H7 (cell line): ENCODE results near the gene FAM209A. TPM values are rescaled to one million over a fixed set of nuclear protein-coding genes. Genes with fewer than 3 reads are reported as not detected.
A peak's percentile ranks its signal among the peaks of the same experiment; 100 is the strongest.
"Not testable (repeated sequence)": the region's sequence is repeated elsewhere in the genome, so short reads cannot be mapped to it uniquely, and the experiment has no call there.

ENCODE experiments used
- DNase-seq: peaks from one replicate; pipeline ENCODE4 v3.0.0; 2012
- H3K27me3 ChIP-seq: 2 replicates; pipeline ENCODE4 v1.6.0; 2011; ENCODE audit warnings: mild to moderate bottlenecking, low read length; ENCODE audit not compliant: control insufficient read depth, insufficient read depth
- H3K36me3 ChIP-seq: replicated peaks from 2 replicates; pipeline ENCODE4 v1.5.1; 2011; ENCODE audit warnings: low read length; ENCODE audit not compliant: control insufficient read depth, insufficient read depth
- H3K4me3 ChIP-seq: 2 replicates; pipeline ENCODE4 v1.5.1; 2011; ENCODE audit warnings: low read depth, mild to moderate bottlenecking, control low read depth, low read length, moderate library complexity; ENCODE audit not compliant: insufficient read depth
- total RNA-seq: library from RNA; depleted of rRNA; stranded (reverse); fragments of >200 nt; shearing (Covaris generic); gene quantifications from 2 replicates; pipeline ENCODE4 v1.2.3, GENCODE V29; 2014; rRNA removed

Gene FAM209A, protein sequence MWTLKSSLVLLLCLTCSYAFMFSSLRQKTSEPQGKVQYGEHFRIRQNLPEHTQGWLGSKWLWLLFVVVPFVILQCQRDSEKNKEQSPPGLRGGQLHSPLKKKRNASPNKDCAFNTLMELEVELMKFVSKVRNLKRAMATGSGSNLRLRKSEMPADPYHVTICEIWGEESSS
- 0.45 TPM in 1 of 2 replicates, not detected in the other for total RNA-seq

DNA sequence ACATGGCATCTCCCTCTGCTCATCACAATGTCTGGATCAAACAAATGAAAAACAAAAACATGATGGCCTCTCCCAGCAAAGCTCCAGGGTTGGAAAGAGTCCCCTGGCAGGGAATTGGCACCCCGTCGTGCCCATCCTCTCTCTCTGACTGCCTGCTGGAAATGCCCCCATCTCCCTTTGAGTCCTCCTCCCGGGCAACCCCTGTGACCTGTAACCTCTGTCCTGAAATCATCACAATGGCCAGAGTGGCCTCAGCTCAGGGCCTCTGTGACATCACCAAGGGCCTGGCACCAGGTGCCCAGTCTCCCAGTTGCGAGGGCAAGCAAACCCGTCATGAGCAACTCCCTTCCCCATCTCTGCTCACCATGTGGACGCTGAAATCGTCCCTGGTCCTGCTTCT lies at the start of gene FAM209A:
FAM209A (plus strand) TSS at position 301 of the 400 bp plus-strand sequence; CDS start at position 366, 65 bp downstream.
- H3K27me3 ChIP-seq, H3K4me3 ChIP-seq, DNase-seq, H3K36me3 ChIP-seq: not testable (repeated sequence)

DNA sequence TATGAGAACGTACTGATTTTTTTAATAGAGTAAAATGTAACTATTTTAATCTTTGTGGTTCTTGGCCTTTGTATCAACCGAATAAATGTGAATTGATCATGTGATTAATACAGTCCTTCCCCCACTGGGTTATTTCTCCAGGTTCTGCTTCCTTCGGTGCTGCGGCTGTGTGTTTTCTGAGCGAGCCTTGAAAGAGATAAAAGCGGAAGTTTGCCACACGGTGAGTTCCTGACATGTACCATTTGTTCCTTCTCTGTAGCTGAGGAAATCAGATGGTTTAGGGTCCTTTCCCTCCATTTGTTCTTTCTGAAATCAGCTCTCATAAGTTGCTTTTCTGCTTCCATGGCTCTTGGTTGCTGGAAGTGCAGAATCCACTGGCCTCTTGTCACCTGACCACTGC lies 40.6 kb upstream of the FAM209A start:
- Histone ChIP-seq H3K36me3 (peaks cover 10% of the 10 kb centered on the region), H3K4me3 (no peak overlapping the region), H3K27me3 (no peaks in the 10 kb centered on the region)
- no peak for DNase-seq

DNA sequence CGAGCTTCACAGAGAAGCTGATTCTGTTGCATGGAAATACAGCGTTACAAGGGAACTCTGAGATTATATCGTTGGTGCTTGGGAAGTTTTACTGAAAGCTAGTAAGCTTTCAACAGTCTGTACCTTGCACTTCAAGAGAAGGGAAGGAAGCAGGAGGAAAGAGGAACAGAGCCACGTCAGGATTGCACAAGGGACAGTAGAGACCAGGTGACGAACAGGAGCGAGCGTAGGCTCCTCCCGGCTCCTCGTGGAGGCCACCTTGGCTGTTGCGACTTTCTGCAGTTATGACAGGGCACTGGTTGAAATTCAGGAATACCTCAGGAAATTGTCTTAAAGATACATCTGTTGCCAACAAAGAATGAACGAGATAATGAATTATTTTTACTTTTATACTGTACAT lies 37.3 kb upstream of the FAM209A start:
- Histone ChIP-seq H3K27me3 (no peaks in the 10 kb centered on the region), H3K36me3 (peaks cover 9% of the 10 kb centered on the region), H3K4me3 (no peak overlapping the region)
- no peak for DNase-seq

DNA sequence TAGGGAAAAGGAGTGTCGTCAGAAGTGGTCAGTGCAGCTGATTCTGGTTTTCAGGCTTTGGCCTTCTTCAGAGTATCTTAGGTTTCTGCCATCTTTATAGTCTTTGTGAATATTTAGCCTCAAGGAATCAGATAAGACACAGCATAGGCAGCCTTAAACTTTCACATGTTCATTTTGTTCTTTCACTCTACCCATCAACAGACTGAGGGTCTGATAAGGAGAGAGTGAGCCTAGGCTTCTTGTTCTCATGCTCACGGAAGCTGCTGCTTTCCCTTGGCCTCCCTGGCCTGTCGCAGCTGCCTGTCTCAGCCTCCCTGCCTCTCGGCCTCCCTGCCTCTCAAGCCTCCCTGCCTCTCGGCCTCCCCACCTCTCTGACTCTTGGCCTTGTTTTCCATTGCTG lies 36.0 kb upstream of the FAM209A start:
- Histone ChIP-seq H3K4me3 (no peak overlapping the region), H3K36me3 (peaks cover 9% of the 10 kb centered on the region), H3K27me3 (no peaks in the 10 kb centered on the region)
- no peak for DNase-seq

DNA sequence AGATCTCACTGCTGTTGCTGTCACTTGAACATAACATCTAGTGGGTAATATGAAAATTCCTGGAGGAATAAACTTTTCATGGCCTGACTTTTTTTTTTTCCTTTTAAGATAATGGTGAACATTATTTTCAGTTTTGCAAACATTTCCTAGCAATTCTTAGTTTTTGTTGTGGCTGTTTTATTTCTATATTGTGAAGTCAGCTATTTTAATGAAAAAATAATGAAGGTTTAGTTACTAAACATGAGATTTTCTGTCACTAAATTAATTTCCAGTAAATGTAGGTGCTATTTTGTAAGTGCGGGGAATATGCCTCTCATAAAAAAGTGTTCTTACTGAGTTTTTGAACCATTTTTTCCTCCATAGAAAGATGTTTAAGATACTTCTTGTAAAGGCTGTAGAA lies 23.4 kb upstream of the FAM209A start:
- Histone ChIP-seq H3K27me3 (no peaks in the 10 kb centered on the region), H3K4me3 (no peak overlapping the region), H3K36me3 (no peaks in the 10 kb centered on the region)
- no peak for DNase-seq

DNA sequence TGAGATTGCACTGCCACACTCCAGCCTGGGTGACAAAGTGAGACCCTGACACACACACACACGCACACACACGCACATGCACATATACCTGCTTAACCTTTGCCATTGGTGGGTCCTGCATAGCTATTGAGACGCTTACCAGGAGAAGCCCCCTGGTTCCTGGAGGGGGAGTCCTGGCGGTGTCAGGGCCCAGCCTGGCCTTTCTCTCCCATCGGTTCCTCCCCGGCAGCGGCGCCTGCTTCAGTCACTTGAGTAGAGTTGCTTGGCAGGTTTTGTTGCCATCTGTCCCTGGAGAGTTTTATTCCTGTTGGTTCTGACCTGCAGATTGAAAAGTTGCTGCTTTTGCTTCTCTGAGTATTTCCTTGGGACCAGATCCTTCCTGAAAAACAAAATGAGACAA lies 20.6 kb upstream of the FAM209A start:
- DNase-seq: peak; percentile 43
- Histone ChIP-seq H3K4me3 (no peak overlapping the region), H3K36me3 (no peaks in the 10 kb centered on the region), H3K27me3 (no peaks in the 10 kb centered on the region)

DNA sequence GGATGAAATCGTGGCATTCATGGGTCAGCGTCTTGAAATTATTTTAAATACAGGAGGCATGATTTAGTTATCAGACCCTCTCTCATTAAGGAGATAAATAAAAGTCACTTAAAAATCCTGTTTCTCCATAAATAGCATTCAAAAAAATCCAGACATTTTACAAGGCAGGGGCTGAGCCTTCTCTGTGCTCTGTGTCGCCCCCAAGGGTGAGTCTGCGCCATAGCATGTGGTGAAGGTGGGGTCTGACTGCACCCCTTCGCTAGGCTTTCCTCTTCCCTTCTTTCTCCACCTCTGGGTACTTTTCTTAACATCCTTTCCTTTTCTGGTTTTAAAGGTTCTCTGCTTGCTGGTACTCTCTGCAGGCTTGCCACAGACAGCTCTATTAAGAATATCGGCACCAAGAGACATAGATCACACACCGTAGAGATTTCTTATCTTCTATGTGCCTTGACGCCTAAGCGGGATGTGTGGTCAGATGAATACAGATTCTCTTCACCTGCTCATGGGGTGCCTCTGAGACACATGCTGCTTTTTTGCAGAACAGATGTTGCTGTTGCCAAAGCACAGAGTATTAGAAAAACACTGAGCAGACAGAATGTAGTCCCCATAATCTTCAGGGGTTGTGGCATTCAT lies 20.1 kb upstream of the FAM209A start:
- DNase-seq: peak; percentile 80
- Histone ChIP-seq H3K27me3 (no peaks in the 10 kb centered on the region), H3K36me3 (no peaks in the 10 kb centered on the region), H3K4me3 (no peak overlapping the region)

DNA sequence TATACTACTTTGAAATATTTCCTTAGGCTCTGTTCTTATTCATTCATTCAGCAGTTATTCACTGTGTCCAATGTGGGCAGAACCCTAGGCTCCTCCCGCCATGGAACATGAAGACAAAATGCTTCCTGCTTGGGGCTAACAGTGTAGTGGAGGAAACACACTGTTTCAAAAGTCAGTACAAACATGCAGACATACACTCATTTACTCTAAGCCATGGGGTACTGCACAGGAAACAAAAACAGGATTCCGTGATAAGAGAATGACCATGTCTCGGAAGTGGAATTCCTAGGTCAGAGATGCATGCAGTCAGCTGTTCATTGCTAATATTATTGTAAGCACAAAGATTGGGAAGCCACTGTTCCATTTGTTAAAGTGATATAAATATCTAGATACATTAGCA lies 18.4 kb upstream of the FAM209A start:
- Histone ChIP-seq H3K36me3 (no peaks in the 10 kb centered on the region), H3K27me3 (no peaks in the 10 kb centered on the region), H3K4me3 (no peak overlapping the region)
- DNase-seq: no peak

DNA sequence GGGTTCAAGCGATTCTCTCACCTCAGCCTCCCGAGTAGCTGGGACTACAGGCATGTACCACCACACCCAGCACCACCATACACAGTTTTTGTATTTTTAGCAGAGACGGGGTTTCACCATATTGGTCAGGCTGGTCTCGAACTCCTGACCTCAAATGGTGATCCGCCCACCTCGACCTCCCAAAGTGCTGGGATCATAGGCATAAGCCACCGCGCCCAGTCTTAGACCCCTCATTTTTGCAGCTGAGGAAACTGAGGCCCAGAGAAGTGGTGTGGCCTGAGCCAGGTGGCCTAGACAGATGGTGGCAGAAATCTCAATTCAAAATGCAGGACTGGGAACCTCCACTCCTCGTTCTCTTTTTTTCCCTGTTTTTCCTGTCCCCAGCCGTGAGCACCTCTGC lies 12.6 kb upstream of the FAM209A start:
- Histone ChIP-seq H3K36me3 (no peaks in the 10 kb centered on the region; the same call in 1 of the 2 replicates), H3K4me3 (no peak overlapping the region), H3K27me3 (no peaks in the 10 kb centered on the region)
- DNase-seq: no peak

DNA sequence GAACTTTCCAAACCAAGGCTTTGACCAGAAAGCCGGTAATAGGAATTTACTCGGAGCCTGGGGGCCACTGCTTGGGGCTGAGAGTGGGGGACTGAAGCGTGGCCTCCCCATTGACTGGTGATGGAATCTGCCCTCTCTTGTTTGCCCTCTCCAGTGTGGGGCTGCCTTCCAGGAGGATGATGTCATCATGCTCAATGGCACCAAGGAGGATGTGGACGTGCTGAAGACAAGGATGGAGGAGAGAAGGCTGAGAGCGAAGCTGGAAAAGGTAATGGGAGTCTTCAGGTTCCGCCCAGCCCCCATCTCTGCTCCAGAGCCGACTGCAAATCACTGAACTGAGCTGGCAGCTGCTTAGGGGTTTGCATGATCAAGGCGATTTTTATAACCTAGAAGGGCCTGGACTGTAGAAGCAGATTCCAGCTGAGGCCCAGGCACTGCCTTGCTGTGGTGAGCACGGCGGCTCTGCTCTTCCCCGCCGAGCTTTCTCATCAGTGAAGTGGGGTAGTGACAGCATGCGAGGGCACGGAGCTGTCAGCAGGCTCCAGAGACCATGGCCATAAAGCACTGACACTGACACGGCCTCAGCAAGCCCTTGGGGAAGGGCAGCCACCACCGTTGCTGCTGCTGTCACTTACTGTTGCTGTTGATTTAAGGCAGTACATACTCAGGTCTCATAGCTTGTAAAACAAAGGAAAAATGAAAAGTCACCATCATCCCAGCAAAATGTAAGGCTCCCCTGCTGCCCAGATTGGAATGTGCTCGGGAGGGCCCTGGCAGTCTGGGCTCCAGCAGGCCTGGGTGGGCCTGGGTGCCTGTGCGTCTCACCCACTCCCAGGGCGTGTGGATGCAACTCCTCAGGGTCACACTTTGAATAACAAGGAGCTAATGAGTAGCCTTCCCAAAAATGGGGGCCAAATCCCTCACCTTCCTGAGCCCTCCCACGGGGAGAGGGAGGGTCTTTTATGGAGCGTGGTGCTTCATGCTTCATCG lies 11.1 kb upstream of the FAM209A start:
- Histone ChIP-seq H3K4me3 (no peak overlapping the region), H3K36me3 (peaks cover 4% of the 10 kb centered on the region), H3K27me3 (no peaks in the 10 kb centered on the region)
- no peak for DNase-seq

DNA sequence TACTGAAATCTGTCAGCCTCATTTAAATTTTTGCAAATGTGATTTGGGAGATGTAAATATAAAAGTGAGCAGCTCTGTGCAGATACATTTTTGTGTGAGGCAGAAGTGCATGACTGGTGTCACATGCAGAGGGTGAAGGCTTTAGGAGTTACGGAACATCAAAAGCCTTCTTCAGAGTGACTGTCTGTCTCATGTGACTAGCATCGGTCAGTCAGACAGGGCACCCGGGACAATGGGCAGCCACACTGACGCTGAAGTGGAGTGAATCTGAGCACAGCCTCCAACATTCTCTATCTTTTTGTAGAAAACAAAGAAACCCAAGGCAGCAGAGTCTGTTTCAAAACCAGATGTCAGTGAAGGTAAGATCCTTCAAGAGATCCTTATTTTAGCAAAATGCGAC lies 7.9 kb upstream of the FAM209A start:
- H3K36me3 ChIP-seq: peaks cover 9% of the 10 kb centered on the region
- no peaks in the 10 kb centered on the region for H3K27me3 ChIP-seq
- DNase-seq: no peak
- H3K4me3 ChIP-seq: no peak overlapping the region

DNA sequence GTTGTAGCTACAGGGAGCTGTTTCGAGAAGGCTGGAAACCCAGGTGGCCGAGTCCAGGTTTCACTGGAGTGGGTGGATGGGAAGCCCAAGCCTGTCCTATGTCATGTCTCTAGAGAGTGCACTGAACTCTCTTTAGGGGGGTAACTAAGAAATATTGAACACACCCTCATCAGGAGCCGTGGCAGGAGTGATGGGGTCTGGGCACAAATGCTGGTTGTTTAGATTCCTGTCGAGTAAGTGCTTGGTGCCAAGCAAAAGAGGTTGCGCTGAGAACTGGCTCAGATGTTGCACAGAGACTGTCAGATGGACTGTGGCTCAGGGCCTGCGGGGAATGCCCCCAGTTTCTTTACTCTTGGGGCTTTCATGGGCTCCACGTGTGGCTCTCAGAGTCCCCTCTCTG lies 7.3 kb upstream of the FAM209A start:
- Histone ChIP-seq H3K27me3 (no peaks in the 10 kb centered on the region), H3K4me3 (no peak overlapping the region), H3K36me3 (peaks cover 9% of the 10 kb centered on the region)
- DNase-seq: no peak

DNA sequence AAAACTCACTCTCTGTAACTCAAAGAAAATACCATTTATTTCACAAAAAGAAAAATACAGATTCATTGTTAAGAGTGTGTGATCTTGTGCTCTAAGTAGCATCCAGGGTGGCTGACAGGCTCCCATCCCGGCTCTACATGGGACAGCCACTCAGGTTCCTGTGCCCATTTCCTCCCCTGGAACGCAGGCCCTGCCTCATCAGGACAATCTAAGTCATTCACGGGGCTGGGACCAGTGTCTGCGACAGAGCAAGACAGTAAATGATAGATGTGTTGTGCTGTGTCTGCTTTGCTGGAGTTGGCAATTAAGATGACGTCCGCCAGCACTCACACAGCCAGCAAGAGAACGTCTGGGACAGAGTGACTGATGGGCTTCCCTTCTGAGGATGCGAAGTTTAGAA lies 6.9 kb upstream of the FAM209A start:
- DNase-seq: no peak

DNA sequence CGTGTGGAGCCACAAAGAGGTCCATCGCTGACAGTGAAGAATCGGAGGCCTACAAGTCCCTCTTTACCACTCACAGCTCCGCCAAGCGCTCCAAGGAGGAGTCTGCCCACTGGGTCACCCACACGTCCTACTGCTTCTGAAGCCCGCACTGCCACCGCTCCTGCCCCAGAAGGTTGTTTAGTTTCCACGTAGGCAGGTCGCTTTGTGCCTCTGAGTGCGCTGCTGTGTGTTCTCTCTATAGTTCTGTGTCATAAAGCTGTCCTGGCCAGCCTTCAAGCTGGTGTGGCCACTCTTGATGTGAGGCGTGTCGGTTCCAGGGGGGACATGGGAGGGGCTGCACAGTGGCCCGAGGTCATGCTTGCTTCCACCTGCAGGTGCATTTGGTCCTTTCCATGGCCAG lies 6.4 kb upstream of the FAM209A start:
- peaks cover 9% of the 10 kb centered on the region for H3K36me3 ChIP-seq
- no peaks in the 10 kb centered on the region for H3K27me3 ChIP-seq

More for the DNA sequence above, 6.9 kb upstream of the FAM209A start:
- Histone ChIP-seq H3K27me3 (no peaks in the 10 kb centered on the region), H3K4me3 (no peak overlapping the region), H3K36me3 (peaks cover 9% of the 10 kb centered on the region)

More for the DNA sequence above, 6.4 kb upstream of the FAM209A start:
- no peak overlapping the region for H3K4me3 ChIP-seq
- DNase-seq: no peak
